ENCODE measurements around the gene PAK1. TPM values are rescaled to one million over a fixed set of nuclear protein-coding genes. Genes with fewer than 3 reads are reported as not detected.

PAK1 gene
- polyA plus RNA-seq, 1 donor = 81.0 TPM

GRCh38 chr11:77359481-77359880, 114.4 kb downstream of the PAK1 start:
- H3K4me1 ChIP-seq (ENCODE audit: control insufficient read depth, insufficient read depth, low read length) = no peaks in the 10 kb centered on the region
- peaks cover 21% of the 10 kb centered on the region for H3K36me3 ChIP-seq (ENCODE audit: control insufficient read depth, insufficient read depth, low read length)
- no peaks in the 10 kb centered on the region for H3K9me3 ChIP-seq (ENCODE audit: control insufficient read depth, low read depth, low read length)
- H3K27me3 ChIP-seq (ENCODE audit: control insufficient read depth, insufficient read depth, low read length) = no peaks in the 10 kb centered on the region
- H3K27ac ChIP-seq (ENCODE audit: low read length) = no peak overlapping the region
- DNase-seq = no peak
- no peak overlapping the region for H3K4me3 ChIP-seq (ENCODE audit: low read length)

GRCh38 chr11:77353131-77353530, 120.8 kb downstream of the PAK1 start:
- Histone ChIP-seq H3K9me3 (ENCODE audit: control insufficient read depth, low read depth, low read length) (no peaks in the 10 kb centered on the region), H3K27me3 (ENCODE audit: control insufficient read depth, insufficient read depth, low read length) (no peaks in the 10 kb centered on the region), H3K36me3 (ENCODE audit: control insufficient read depth, insufficient read depth, low read length) (peaks cover 32% of the 10 kb centered on the region), H3K4me1 (ENCODE audit: control insufficient read depth, insufficient read depth, low read length) (no peaks in the 10 kb centered on the region), H3K4me3 (ENCODE audit: low read length) (no peak overlapping the region), H3K27ac (ENCODE audit: low read length) (no peak overlapping the region)
- WGBS (ENCODE audit: insufficient coverage, low lambda C conversion rate) = no CpG with 5 or more reads among the region's 3 CpGs
- DNase-seq = no peak

DNA sequence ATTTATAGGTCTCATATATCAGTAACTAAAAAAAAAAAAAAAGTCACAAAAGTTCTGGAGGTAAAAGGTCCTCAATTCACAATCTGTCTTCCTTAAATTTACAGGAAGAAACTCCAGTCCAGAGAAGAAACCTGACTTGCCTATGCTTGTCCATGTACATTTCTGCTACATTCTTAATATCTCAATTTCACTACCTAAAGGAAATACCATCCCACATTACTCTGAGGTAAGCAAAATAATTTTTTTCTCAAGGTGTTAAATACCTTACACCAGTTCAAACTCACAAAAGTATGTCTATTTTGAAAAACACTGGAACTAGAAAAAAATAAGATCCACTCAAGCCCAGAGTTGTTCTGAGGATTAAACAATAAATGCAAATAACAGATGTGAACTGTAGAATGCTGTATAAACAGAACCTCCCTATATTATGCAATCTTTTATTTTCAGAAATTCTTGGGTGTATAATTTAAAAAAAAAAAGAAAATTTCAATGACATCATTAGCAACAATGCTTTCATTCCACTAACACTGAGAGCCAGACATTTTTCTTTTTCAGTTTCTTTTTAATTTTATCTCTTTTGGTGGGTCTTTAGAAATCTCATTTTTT, 122.5 kb downstream of the PAK1 start:
- Histone ChIP-seq H3K27ac (ENCODE audit: low read length) (no peak overlapping the region), H3K27me3 (ENCODE audit: control insufficient read depth, insufficient read depth, low read length) (no peaks in the 10 kb centered on the region), H3K4me3 (ENCODE audit: low read length) (no peak overlapping the region), H3K36me3 (ENCODE audit: control insufficient read depth, insufficient read depth, low read length) (peaks cover 28% of the 10 kb centered on the region), H3K4me1 (ENCODE audit: control insufficient read depth, insufficient read depth, low read length) (no peaks in the 10 kb centered on the region), H3K9me3 (ENCODE audit: control insufficient read depth, low read depth, low read length) (no peaks in the 10 kb centered on the region)
- DNase-seq = no peak

DNA sequence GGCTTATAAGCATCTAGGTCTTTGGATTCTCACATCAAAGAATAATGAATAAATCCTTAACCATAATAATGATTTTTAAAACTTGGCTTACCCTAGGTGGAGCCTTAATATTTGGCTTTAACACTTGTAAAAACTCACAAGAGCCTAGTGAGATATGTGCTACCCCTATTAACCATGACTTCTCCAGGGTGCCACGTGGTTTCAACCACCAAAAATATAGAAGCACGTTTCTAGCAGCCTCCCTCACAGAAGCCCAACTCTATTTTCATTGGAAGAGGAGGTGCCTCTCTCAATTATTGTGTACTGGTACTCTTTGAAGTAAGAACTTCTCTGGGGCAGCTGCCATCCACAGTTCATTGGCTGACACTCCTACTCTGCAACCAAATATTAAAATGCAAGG, 125.9 kb downstream of the PAK1 start:
- peaks cover 27% of the 10 kb centered on the region for H3K36me3 ChIP-seq (ENCODE audit: control insufficient read depth, insufficient read depth, low read length)
- WGBS (ENCODE audit: insufficient coverage, low lambda C conversion rate) = no CpG with 5 or more reads among the region's 2 CpGs
- DNase-seq = no peak

GRCh38 chr11:77346906-77347603, 126.8 kb downstream of the PAK1 start:
- Histone ChIP-seq H3K4me3 (ENCODE audit: low read length) (no peak overlapping the region), H3K9me3 (ENCODE audit: control insufficient read depth, low read depth, low read length) (no peaks in the 10 kb centered on the region), H3K36me3 (ENCODE audit: control insufficient read depth, insufficient read depth, low read length) (peaks cover 34% of the 10 kb centered on the region), H3K27ac (ENCODE audit: low read length) (no peak overlapping the region), H3K27me3 (ENCODE audit: control insufficient read depth, insufficient read depth, low read length) (no peaks in the 10 kb centered on the region), H3K4me1 (ENCODE audit: control insufficient read depth, insufficient read depth, low read length) (no peaks in the 10 kb centered on the region)
- DNase-seq = no peak
- 100% methylated on average over 1 of the region's 2 CpGs for WGBS (ENCODE audit: insufficient coverage, low lambda C conversion rate)

More for the DNA sequence above, 125.9 kb downstream of the PAK1 start:
- Histone ChIP-seq H3K4me3 (ENCODE audit: low read length) (no peak overlapping the region), H3K4me1 (ENCODE audit: control insufficient read depth, insufficient read depth, low read length) (no peaks in the 10 kb centered on the region), H3K9me3 (ENCODE audit: control insufficient read depth, low read depth, low read length) (no peaks in the 10 kb centered on the region), H3K27me3 (ENCODE audit: control insufficient read depth, insufficient read depth, low read length) (no peaks in the 10 kb centered on the region), H3K27ac (ENCODE audit: low read length) (no peak overlapping the region)

- Histone ChIP-seq H3K27me3 (ENCODE audit: control insufficient read depth, insufficient read depth, low read length) (no peaks in the 10 kb centered on the region), H3K36me3 (ENCODE audit: control insufficient read depth, insufficient read depth, low read length) (peaks cover 36% of the 10 kb centered on the region), H3K27ac (ENCODE audit: low read length) (no peak overlapping the region), H3K9me3 (ENCODE audit: control insufficient read depth, low read depth, low read length) (no peaks in the 10 kb centered on the region), H3K4me1 (ENCODE audit: control insufficient read depth, insufficient read depth, low read length) (no peaks in the 10 kb centered on the region), H3K4me3 (ENCODE audit: low read length) (no peak overlapping the region)
- WGBS (ENCODE audit: insufficient coverage, low lambda C conversion rate) = 80% methylated on average over 1 of the region's 3 CpGs
- DNase-seq = no peak
Measured at GRCh38 chr11:77345621-77346020, 128.3 kb downstream of the PAK1 start.

- DNase-seq = no peak
- Histone ChIP-seq H3K27ac (ENCODE audit: low read length) (no peak overlapping the region), H3K4me3 (ENCODE audit: low read length) (no peak overlapping the region), H3K9me3 (ENCODE audit: control insufficient read depth, low read depth, low read length) (no peaks in the 10 kb centered on the region), H3K36me3 (ENCODE audit: control insufficient read depth, insufficient read depth, low read length) (peaks cover 42% of the 10 kb centered on the region), H3K4me1 (ENCODE audit: control insufficient read depth, insufficient read depth, low read length) (no peaks in the 10 kb centered on the region), H3K27me3 (ENCODE audit: control insufficient read depth, insufficient read depth, low read length) (no peaks in the 10 kb centered on the region)
- WGBS (ENCODE audit: insufficient coverage, low lambda C conversion rate) = 100% methylated on average over 1 of the region's 3 CpGs
Measured at GRCh38 chr11:77340501-77340900, 133.4 kb downstream of the PAK1 start.

DNA sequence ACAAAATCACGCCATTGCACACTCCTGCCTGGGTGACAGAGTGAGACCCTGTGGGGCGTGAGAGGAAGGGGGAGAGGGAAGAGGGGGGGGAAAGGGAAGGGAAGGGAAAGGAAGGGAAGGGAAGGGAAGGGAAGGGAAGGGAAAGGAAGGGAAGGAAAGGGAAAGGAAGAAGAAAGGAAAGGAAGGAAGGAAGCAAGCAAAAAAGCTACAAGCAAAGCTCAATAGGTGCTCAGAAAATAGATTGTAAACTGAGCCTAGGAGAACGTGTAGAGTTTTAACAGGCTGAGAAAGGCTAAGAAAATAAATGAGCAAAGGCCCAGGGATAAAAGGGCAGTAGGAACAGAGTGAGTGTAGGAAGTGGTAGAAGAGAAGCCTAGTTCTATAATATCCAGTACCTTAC, 141.6 kb downstream of the PAK1 start:
- WGBS (ENCODE audit: insufficient coverage, low lambda C conversion rate) = 100% methylated on average over 1 of the region's 3 CpGs
- Histone ChIP-seq H3K4me3 (ENCODE audit: low read length) (no peak overlapping the region), H3K4me1 (ENCODE audit: control insufficient read depth, insufficient read depth, low read length) (no peaks in the 10 kb centered on the region), H3K36me3 (ENCODE audit: control insufficient read depth, insufficient read depth, low read length) (peaks cover 43% of the 10 kb centered on the region), H3K27ac (ENCODE audit: low read length) (no peak overlapping the region), H3K27me3 (ENCODE audit: control insufficient read depth, insufficient read depth, low read length) (no peaks in the 10 kb centered on the region), H3K9me3 (ENCODE audit: control insufficient read depth, low read depth, low read length) (no peaks in the 10 kb centered on the region)
- no peak for DNase-seq

DNA sequence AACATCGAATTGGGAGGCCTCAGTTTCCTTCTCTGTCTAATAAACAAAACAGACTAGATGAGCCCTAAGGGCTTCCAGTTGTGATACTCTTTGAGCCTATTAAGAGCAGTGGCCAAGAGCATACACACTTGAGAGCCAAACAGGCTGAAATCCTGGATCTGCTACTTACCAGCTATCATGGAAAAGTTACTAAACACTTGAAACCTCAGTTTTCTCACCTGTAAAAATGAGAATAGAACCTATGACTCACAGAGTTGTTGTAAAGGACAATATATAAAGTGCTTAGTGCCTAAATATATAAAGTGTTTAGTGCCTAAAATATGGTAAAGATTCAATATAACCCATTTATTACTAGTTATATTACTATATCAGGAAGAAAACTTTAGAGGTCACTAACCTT, 148.7 kb downstream of the PAK1 start:
- WGBS (ENCODE audit: insufficient coverage, low lambda C conversion rate) = 80% methylated on average over 1 of the region's 1 CpG
- no peaks in the 10 kb centered on the region for H3K4me1 ChIP-seq (ENCODE audit: control insufficient read depth, insufficient read depth, low read length)
- no peak overlapping the region for H3K27ac ChIP-seq (ENCODE audit: low read length)
- no peak for DNase-seq
- H3K4me3 ChIP-seq (ENCODE audit: low read length) = no peak overlapping the region
- H3K9me3 ChIP-seq (ENCODE audit: control insufficient read depth, low read depth, low read length) = no peaks in the 10 kb centered on the region
- no peaks in the 10 kb centered on the region for H3K27me3 ChIP-seq (ENCODE audit: control insufficient read depth, insufficient read depth, low read length)
- H3K36me3 ChIP-seq (ENCODE audit: control insufficient read depth, insufficient read depth, low read length) = peaks cover 30% of the 10 kb centered on the region

- Histone ChIP-seq H3K27me3 (ENCODE audit: control insufficient read depth, insufficient read depth, low read length) (no peaks in the 10 kb centered on the region), H3K36me3 (ENCODE audit: control insufficient read depth, insufficient read depth, low read length) (peaks cover 30% of the 10 kb centered on the region), H3K4me1 (ENCODE audit: control insufficient read depth, insufficient read depth, low read length) (no peaks in the 10 kb centered on the region), H3K4me3 (ENCODE audit: low read length) (no peak overlapping the region), H3K9me3 (ENCODE audit: control insufficient read depth, low read depth, low read length) (no peaks in the 10 kb centered on the region), H3K27ac (ENCODE audit: low read length) (no peak overlapping the region)
- DNase-seq = no peak
Measured at GRCh38 chr11:77324508-77324907, 149.4 kb downstream of the PAK1 start.

- Histone ChIP-seq H3K4me3 (ENCODE audit: low read length) (no peak overlapping the region), H3K27ac (ENCODE audit: low read length) (no peak overlapping the region), H3K27me3 (ENCODE audit: control insufficient read depth, insufficient read depth, low read length) (no peaks in the 10 kb centered on the region), H3K36me3 (ENCODE audit: control insufficient read depth, insufficient read depth, low read length) (peaks cover 30% of the 10 kb centered on the region), H3K4me1 (ENCODE audit: control insufficient read depth, insufficient read depth, low read length) (no peaks in the 10 kb centered on the region), H3K9me3 (ENCODE audit: control insufficient read depth, low read depth, low read length) (no peaks in the 10 kb centered on the region)
- no peak for DNase-seq
- 100% methylated on average over 1 of the region's 2 CpGs for WGBS (ENCODE audit: insufficient coverage, low lambda C conversion rate)
Measured at GRCh38 chr11:77322926-77323590, 150.8 kb downstream of the PAK1 start.
